Motor neuron (in vitro differentiated cells): Measurements from ENCODE around the gene RAD51C. TPM values are rescaled to one million over a fixed set of nuclear protein-coding genes. Genes with fewer than 3 reads are reported as not detected.
"Not testable (repeated sequence)": the region's sequence is repeated elsewhere in the genome, so short reads cannot be mapped to it uniquely, and the experiment has no call there.

ENCODE experiments used
- ATAC-seq, 8 experiments: fragments of 200-7000 bp; cut with Tn5 transposase; replicated peaks in 6 of 8; 2 replicates each; pipeline ENCODE4 v1.8.0; 2021; ENCODE audit warnings: mild to moderate bottlenecking in 8 of 8, moderate library complexity in 8 of 8
- H3K27ac ChIP-seq, 2 donors: fragments of 250-450 bp; sonication (Bioruptor Pico); 2 replicates each; pipeline ENCODE4 v1.9.0; 2021; ENCODE audit warnings: antibody characterized with exemption in 2 of 2, mild to moderate bottlenecking in 2 of 2, moderate library complexity in 1 of 2
- H3K4me1 ChIP-seq, 2 donors: fragments of 250-450 bp; sonication (Bioruptor Pico); replicated peaks in 1 of 2; 2 replicates each; pipeline ENCODE4 v1.6.1; 2021; ENCODE audit warnings: antibody characterized with exemption in 2 of 2, mild to moderate bottlenecking in 2 of 2, moderate library complexity in 1 of 2
- H3K4me3 ChIP-seq, 5 donors: fragments of 250-450 bp; sonication (Bioruptor Pico); 2 replicates each; pipeline ENCODE4 v1.9.0; 2021; ENCODE audit warnings: antibody characterized with exemption in 5 of 5, mild to moderate bottlenecking in 5 of 5, moderate library complexity in 4 of 5
- WGBS, 10 experiments: fragments of 450-650 bp; shearing (Covaris generic); methylation state at CpG; one replicate each; pipeline ENCODE4 v1.0.0; 2022; 5-methylcytosine and 5-hydroxymethylcytosine counted together
- in situ Hi-C, 9 experiments: fragments of 400-800 bp; cut with MboI; loops; one replicate each; pipeline ENCODE4 v1.15.0; 2021; ENCODE audit warnings: low sequenced_read_pairs in 9 of 9, low pct_unique_long_range_greater_than_20kb in 2 of 9; ENCODE audit not compliant: unreplicated experiment in 9 of 9
- total RNA-seq, 8 experiments: library from RNA; unstranded; fragments of 300-600 nt; gene quantifications; 2 replicates each; pipeline versions ENCODE4 v1.2.3 to v1.2.4, GENCODE V29; 2022

Gene RAD51C
- total RNA-seq, 8 experiments from 2014 or later = 23.7 to 61.8 (median 40.7) TPM

- 0 to 58% (median 23%) methylated on average over 1 to 5 of the region's 5 CpGs; no CpG with 5 or more reads in 2 of the 10 experiments for WGBS, 10 experiments
- no peak for ATAC-seq
- in situ Hi-C loops = no loop called here
- H3K27ac ChIP-seq = no peak overlapping the region
- H3K4me3 ChIP-seq = peak overlapping the region; percentile 67 to 90 (median 72)
- H3K4me1 ChIP-seq = peaks cover 0 to 23% of the 10 kb centered on the region in 2 donors
These were observed 64.8 kb downstream of the RAD51C start for GRCh38 chr17:58757162-58757613.

- Histone ChIP-seq H3K4me1 (peaks cover 0 to 23% of the 10 kb centered on the region in 2 donors), H3K4me3 (no peak overlapping the region), H3K27ac (no peak overlapping the region)
- in situ Hi-C loops = no loop called here
- no peak for ATAC-seq
- 43 to 99% (median 86%) methylated on average over 1 to 7 of the region's 8 CpGs; no CpG with 5 or more reads in 2 of the 10 experiments for WGBS, 10 experiments
These were observed 66.5 kb downstream of the RAD51C start for GRCh38 chr17:58758890-58759289.

GRCh38 chr17:58759522-58759921, 67.1 kb downstream of the RAD51C start:
- in situ Hi-C loops = no loop called here
- ATAC-seq = no peak
- peaks cover 0 to 23% of the 10 kb centered on the region in 2 donors for H3K4me1 ChIP-seq
- WGBS, 10 experiments = 0 to 95% (median 50%) methylated on average over 1 to 2 of the region's 2 CpGs; no CpG with 5 or more reads in 1 of the 10 experiments
- H3K4me3 ChIP-seq = no peak overlapping the region
- H3K27ac ChIP-seq = no peak overlapping the region

- no peak overlapping the region for H3K4me3 ChIP-seq
- in situ Hi-C loops = no loop called here
- WGBS, 10 experiments = 25 to 100% (median 82%) methylated on average over 1 to 2 of the region's 2 CpGs; no CpG with 5 or more reads in 2 of the 10 experiments
These were observed 67.8 kb downstream of the RAD51C start for GRCh38 chr17:58760248-58760647.

GRCh38 chr17:58763263-58763662, 70.9 kb downstream of the RAD51C start:
- 0 to 100% (median 83%) methylated on average over 1 of the region's 1 CpG; no CpG with 5 or more reads in 5 of the 10 experiments for WGBS, 10 experiments
- no peak for ATAC-seq
- Histone ChIP-seq H3K4me1 (peaks cover 0 to 14% of the 10 kb centered on the region in 2 donors), H3K4me3 (no peak overlapping the region), H3K27ac (no peak overlapping the region)
- in situ Hi-C loops = no loop called here

More at GRCh38 chr17:58760248-58760647, 67.8 kb downstream of the RAD51C start:
- Histone ChIP-seq H3K4me1 (peaks cover 0 to 23% of the 10 kb centered on the region in 2 donors), H3K27ac (no peak overlapping the region)
- no peak for ATAC-seq

- WGBS, 10 experiments = 20 to 100% (median 80%) methylated on average over 1 to 5 of the region's 5 CpGs; no CpG with 5 or more reads in 1 of the 10 experiments
- Histone ChIP-seq H3K4me1 (peaks cover 0 to 8% of the 10 kb centered on the region in 2 donors), H3K4me3 (no peak overlapping the region), H3K27ac (no peak overlapping the region)
- in situ Hi-C loops = no loop called here
- no peak for ATAC-seq
These were observed 72.0 kb downstream of the RAD51C start for GRCh38 chr17:58764373-58764772.

GRCh38 chr17:58778482-58778881, 86.1 kb downstream of the RAD51C start:
- 0 to 94% (median 85%) methylated on average over 1 to 5 of the region's 5 CpGs; no CpG with 5 or more reads in 1 of the 10 experiments for WGBS, 10 experiments
- H3K27ac ChIP-seq, H3K4me3 ChIP-seq, H3K4me1 ChIP-seq, in situ Hi-C loops, ATAC-seq: not testable (repeated sequence)

GRCh38 chr17:58779446-58779845, 87.0 kb downstream of the RAD51C start:
- WGBS, 10 experiments = 0 to 91% (median 11%) methylated on average over 1 of the region's 1 CpG; no CpG with 5 or more reads in 7 of the 10 experiments
- in situ Hi-C loops = no loop called here
- Histone ChIP-seq H3K4me1 (no peaks in the 10 kb centered on the region), H3K27ac (no peak overlapping the region), H3K4me3 (no peak overlapping the region)
- no peak for ATAC-seq

GRCh38 chr17:58783380-58783779, 91.0 kb downstream of the RAD51C start:
- Histone ChIP-seq H3K4me1 (peaks cover 11 to 19% of the 10 kb centered on the region in 2 donors), H3K27ac (no peak overlapping the region), H3K4me3 (no peak overlapping the region)
- ATAC-seq = no peak
- 65 to 100% (median 95%) methylated on average over 1 to 4 of the region's 4 CpGs for WGBS, 10 experiments
- in situ Hi-C loops = no loop called here

GRCh38 chr17:58785097-58785496, 92.7 kb downstream of the RAD51C start:
- no peak overlapping the region for H3K4me3 ChIP-seq
- no peak for ATAC-seq
- in situ Hi-C loops = no loop called here
- WGBS, 10 experiments = 7 to 100% (median 67%) methylated on average over 1 of the region's 1 CpG; no CpG with 5 or more reads in 1 of the 10 experiments
- H3K27ac ChIP-seq = no peak overlapping the region
- H3K4me1 ChIP-seq = peaks cover 11 to 19% of the 10 kb centered on the region in 2 donors

Other genes starting within 250 kb of the RAD51C start
- gene HSF5, start 204.2 kb upstream of the RAD51C start, total RNA-seq = under 1 TPM in 5 of 8 experiments, not detected in 3; 0.04 to 0.14 (median 0.05) TPM
- gene MTMR4, start 178.0 kb upstream of the RAD51C start, total RNA-seq = 10 to 100 TPM; 29.7 to 69.7 (median 50.5) TPM
- under 1 TPM; 0.20 to 0.43 (median 0.34) TPM for gene TEX14, start 557 bp upstream of the RAD51C start, total RNA-seq
- gene PPM1E, start 63.3 kb downstream of the RAD51C start, total RNA-seq = 10 to 100 TPM in 6 of 8 experiments, 1 to 10 TPM in 1, under 1 TPM in 1; 0.51 to 23.1 (median 15.1) TPM